ENCODE results near the gene AOAH.
"Not testable (repeated sequence)": the region's sequence is repeated elsewhere in the genome, so short reads cannot be mapped to it uniquely, and the experiment has no call there.

The AOAH gene

GRCh38 chr7:36736899-36737211 lies 12.6 kb upstream of the AOAH start:
- peak; percentile 20 to 35 for DNase-seq

GRCh38 chr7:36736090-36736898 lies 12.0 kb upstream of the AOAH start:
- no peak for DNase-seq

GRCh38 chr7:36735172-36735571 lies 10.9 kb upstream of the AOAH start:
- DNase-seq, result no peak

- DNase-seq, result no peak
Observed at GRCh38 chr7:36734731-36735130, 10.4 kb upstream of the AOAH start.

GRCh38 chr7:36733411-36733810 lies 9.1 kb upstream of the AOAH start:
- DNase-seq, result no peak

GRCh38 chr7:36732806-36733205 lies 8.5 kb upstream of the AOAH start:
- DNase-seq, result no peak

- DNase-seq, result no peak
Observed at GRCh38 chr7:36730046-36730445, 5.8 kb upstream of the AOAH start.

- no peak for DNase-seq
Observed at GRCh38 chr7:36728143-36728542, 3.8 kb upstream of the AOAH start.

GRCh38 chr7:36726806-36727503 lies 2.7 kb upstream of the AOAH start:
- no peak for DNase-seq

- DNase-seq, result no peak
Observed at GRCh38 chr7:36726311-36726710, 2.0 kb upstream of the AOAH start.

- no peak for DNase-seq
Observed at GRCh38 chr7:36724996-36725395, 702 bp upstream of the AOAH start.

GRCh38 chr7:36723291-36723690 lies 1.0 kb downstream of the AOAH start:
- DNase-seq, result no peak

GRCh38 chr7:36719083-36719632 lies 5.1 kb downstream of the AOAH start:
- no peak for DNase-seq

GRCh38 chr7:36717586-36717985 lies 6.7 kb downstream of the AOAH start:
- DNase-seq, result no peak

GRCh38 chr7:36716802-36717201 lies 7.5 kb downstream of the AOAH start:
- DNase-seq, result not testable (repeated sequence)

GRCh38 chr7:36712015-36712414 lies 12.3 kb downstream of the AOAH start:
- DNase-seq, result no peak

GRCh38 chr7:36711256-36711655 lies 13.0 kb downstream of the AOAH start:
- DNase-seq, result no peak

- no peak for DNase-seq
Observed at GRCh38 chr7:36710186-36710791, 14.0 kb downstream of the AOAH start.

- DNase-seq, result no peak
Observed at GRCh38 chr7:36708767-36709166, 15.5 kb downstream of the AOAH start.

- no peak for DNase-seq
Observed at GRCh38 chr7:36707898-36708297, 16.4 kb downstream of the AOAH start.

GRCh38 chr7:36707465-36707864 lies 16.8 kb downstream of the AOAH start:
- no peak for DNase-seq

- DNase-seq, result not testable (repeated sequence)
Observed at GRCh38 chr7:36703860-36704259, 20.4 kb downstream of the AOAH start.

- DNase-seq, result peak in 1 of 2 donors; percentile 34
Observed at GRCh38 chr7:36692456-36692855, 31.8 kb downstream of the AOAH start.

GRCh38 chr7:36691983-36692382 lies 32.3 kb downstream of the AOAH start:
- DNase-seq, result no peak

All from CD4-positive, alpha-beta T cell treated with Interferon alpha-2 for 1 hour (primary cell).